Stimulated activated CD8-positive, alpha-beta memory T cell treated with anti-CD3 and anti-CD28 coated beads, Interleukin-15, amount 100 ng/mL, for 24 hours (primary cell): ENCODE results near the gene FASN.
"Not testable (repeated sequence)": the region's sequence is repeated elsewhere in the genome, so short reads cannot be mapped to it uniquely, and the experiment has no call there.

ENCODE experiments used
- DNase-seq: peaks from one replicate; pipeline ENCODE4 v3.0.0-alpha.2; 2020; ENCODE audit warnings: low read depth

FASN gene

GRCh38 chr17:82098169-82098938 lies at the start of gene FASN:
Gene FASN (minus strand): TSS chr17:82098236. CDS start chr17:82096445, 1,791 bp downstream.
- peak; percentile 91 for DNase-seq

- DNase-seq, result no peak
These were observed 48.9 kb upstream of the FASN start for GRCh38 chr17:82146663-82147654.

GRCh38 chr17:82145550-82146155 lies 47.6 kb upstream of the FASN start:
- DNase-seq, result no peak

GRCh38 chr17:82143333-82143732 lies 45.3 kb upstream of the FASN start:
- DNase-seq, result no peak

- not testable (repeated sequence) for DNase-seq
These were observed 41.9 kb upstream of the FASN start for GRCh38 chr17:82139961-82140360.

GRCh38 chr17:82138511-82138992 lies 40.5 kb upstream of the FASN start:
- DNase-seq, result no peak

- no peak for DNase-seq
These were observed 36.1 kb upstream of the FASN start for GRCh38 chr17:82134101-82134500.

- not testable (repeated sequence) for DNase-seq
These were observed 35.3 kb upstream of the FASN start for GRCh38 chr17:82133166-82133953.

- DNase-seq, result no peak
These were observed 31.1 kb upstream of the FASN start for GRCh38 chr17:82129095-82129494.

GRCh38 chr17:82128287-82128686 lies 30.3 kb upstream of the FASN start:
- no peak for DNase-seq

GRCh38 chr17:82127704-82128103 lies 29.7 kb upstream of the FASN start:
- DNase-seq, result no peak

GRCh38 chr17:82127315-82127595 lies 29.2 kb upstream of the FASN start:
- DNase-seq, result no peak

- DNase-seq, result no peak
These were observed 28.7 kb upstream of the FASN start for GRCh38 chr17:82126556-82127314.

GRCh38 chr17:82124101-82124500 lies 26.1 kb upstream of the FASN start:
- no peak for DNase-seq

- no peak for DNase-seq
These were observed 23.9 kb upstream of the FASN start for GRCh38 chr17:82121660-82122629.

- no peak for DNase-seq
These were observed 23.2 kb upstream of the FASN start for GRCh38 chr17:82121246-82121645.

- DNase-seq, result no peak
These were observed 22.1 kb upstream of the FASN start for GRCh38 chr17:82120148-82120547.

GRCh38 chr17:82118815-82119380 lies 20.9 kb upstream of the FASN start:
- no peak for DNase-seq

GRCh38 chr17:82118168-82118814 lies 20.3 kb upstream of the FASN start:
- no peak for DNase-seq
